Liver (tissue), 9 donors: ENCODE measurements around the gene WWC2. TPM values are rescaled to one million over a fixed set of nuclear protein-coding genes. Genes with fewer than 3 reads are reported as not detected.

Source experiments
- DNase-seq: peaks from one replicate; pipeline ENCODE4 v3.0.0-alpha.2; 2017; ENCODE audit warnings: low spot score
- H3K27ac ChIP-seq, 2 donors: one replicate each; pipeline ENCODE4 v1.7.0; 2013; ENCODE audit warnings: inconsistent platforms in 2 of 2, low read length in 2 of 2, control low read depth in 1 of 2, low read depth in 1 of 2, mild to moderate bottlenecking in 1 of 2
- H3K27me3 ChIP-seq, 4 donors: one replicate each; pipeline versions ENCODE4 v1.6.1 to v1.7.0; 2013; ENCODE audit warnings: low read length in 3 of 4, inconsistent platforms in 1 of 4, mild to moderate bottlenecking in 1 of 4, moderate library complexity in 1 of 4; ENCODE audit not compliant: control insufficient read depth in 4 of 4, insufficient read depth in 4 of 4
- H3K36me3 ChIP-seq, 4 donors: one replicate each; pipeline versions ENCODE4 v1.6.1 to v1.7.0; 2013; ENCODE audit warnings: low read length in 3 of 4, mild to moderate bottlenecking in 3 of 4, low read depth in 1 of 4, moderate library complexity in 1 of 4; ENCODE audit not compliant: control insufficient read depth in 4 of 4, insufficient read depth in 3 of 4
- H3K4me1 ChIP-seq, 4 donors: one replicate each; pipeline versions ENCODE4 v1.6.1 to v1.7.0; 2013; ENCODE audit warnings: low read length in 3 of 4, mild to moderate bottlenecking in 3 of 4, moderate library complexity in 1 of 4; ENCODE audit not compliant: control insufficient read depth in 4 of 4, insufficient read depth in 4 of 4
- H3K4me3 ChIP-seq, 3 donors: one replicate each; pipeline versions ENCODE4 v1.6.1 to v1.7.0; 2013; ENCODE audit warnings: low read length in 3 of 3, control low read depth in 1 of 3, low read depth in 1 of 3, mild to moderate bottlenecking in 1 of 3
- H3K9ac ChIP-seq, 2 donors: one replicate each; pipeline ENCODE4 v1.7.0; 2013; ENCODE audit warnings: low read length in 2 of 2, mild to moderate bottlenecking in 2 of 2, moderate library complexity in 2 of 2, control low read depth in 1 of 2, low read depth in 1 of 2
- H3K9me3 ChIP-seq, 4 donors: one replicate each; pipeline versions ENCODE4 v1.6.1 to v1.7.0; 2013; ENCODE audit warnings: low read length in 3 of 4; ENCODE audit not compliant: control insufficient read depth in 4 of 4
- CTCF ChIP-seq: fragments of 150-350 bp; IDR thresholded peaks from 2 replicates; pipeline ENCODE4 v1.5.1; 2017; ENCODE audit warnings: improper control_type of control experiment, low read depth, low read length; ENCODE audit not compliant: missing input control
- GABPA ChIP-seq, 2 donors: IDR thresholded peaks in 1 of 2; conservative IDR thresholded peaks in 1 of 2; 2 replicates each; pipeline ENCODE4 v1.6.1; 2016; ENCODE audit warnings: antibody characterized with exemption in 2 of 2, mild to moderate bottlenecking in 1 of 2, moderate library complexity in 1 of 2
- HNF4G ChIP-seq: IDR thresholded peaks from 2 replicates; pipeline ENCODE4 v1.6.1; 2016; ENCODE audit warnings: antibody characterized with exemption
- MAX ChIP-seq: IDR thresholded peaks from 2 replicates; pipeline ENCODE4 v1.6.1; 2016; ENCODE audit warnings: antibody characterized with exemption
- NR2F2 ChIP-seq: IDR thresholded peaks from 2 replicates; pipeline ENCODE4 v1.6.1; 2016; ENCODE audit warnings: antibody characterized with exemption
- RAD21 ChIP-seq, 2 donors: IDR thresholded peaks; 2 replicates each; pipeline ENCODE4 v1.6.1; 2016; ENCODE audit warnings: antibody characterized with exemption in 2 of 2, mild to moderate bottlenecking in 2 of 2
- REST ChIP-seq: IDR thresholded peaks from 2 replicates; pipeline ENCODE4 v1.6.1; 2016; ENCODE audit warnings: antibody characterized with exemption, mild to moderate bottlenecking
- RXRA ChIP-seq, 2 donors: IDR thresholded peaks; 2 replicates each; pipeline ENCODE4 v1.6.1; 2017 to 2018; ENCODE audit warnings: antibody characterized with exemption in 2 of 2, mild to moderate bottlenecking in 1 of 2
- TAF1 ChIP-seq: conservative IDR thresholded peaks from 2 replicates; pipeline ENCODE4 v1.6.1; 2016; ENCODE audit warnings: antibody characterized with exemption, mild to moderate bottlenecking
- WGBS: extraction: QIAGEN DNeasy Blood & Tissue Kit; methylation state at CpG from one replicate; pipeline ENCODE4 v1.1.7; 2013; 5-methylcytosine and 5-hydroxymethylcytosine counted together
- polyA plus RNA-seq, 2 donors: library from polyadenylated mRNA; stranded (reverse) in 1 of 2; unstranded in 1 of 2; fragments of 200-250 nt in 1 of 2; fragments of >200 nt in 1 of 2; fragmentation: Nextera tagmentation in 1 of 2; extraction: Ambion mirVana in 1 of 2; gene quantifications; one replicate each; pipeline versions ENCODE4 v1.2.1 to v1.2.3, GENCODE V29; 2013 to 2015
- total RNA-seq, 2 donors: library from RNA; depleted of rRNA; stranded (reverse); fragments of >200 nt; gene quantifications; one replicate each; pipeline ENCODE4 v1.2.3, GENCODE V29; 2014
- donor health status: healthy.
- donor health status: healthy.
- donor health status: healthy.
- donor health status: healthy.
- donor health status: healthy.

WWC2 gene
- total and polyA plus RNA-seq, 4 donors, result 8.6 to 60.1 (median 13.3) TPM

GRCh38 chr4:183139972-183140570 lies 41.0 kb downstream of the WWC2 start:
- no peak overlapping the region for H3K9ac ChIP-seq
- 95% methylated on average over 9 of the region's 9 CpGs for WGBS

GRCh38 chr4:183140911-183141320 lies 41.9 kb downstream of the WWC2 start:
- TF ChIP-seq CTCF, result no peak
- no peak for TF ChIP-seq RXRA (IDR thresholded peaks at IDR 0.05)
- no peak for TF ChIP-seq REST
- Histone ChIP-seq H3K36me3 (no peaks in the 10 kb centered on the region), H3K9ac (no peak overlapping the region), H3K4me1 (peaks cover 8 to 27% (median 15%) of the 10 kb centered on the region in 4 donors), H3K9me3 (no peaks in the 10 kb centered on the region), H3K4me3 (no peak overlapping the region), H3K27ac (no peak overlapping the region), H3K27me3 (no peaks in the 10 kb centered on the region)
- no peak for DNase-seq
- 72% methylated on average over 2 of the region's 2 CpGs for WGBS

More at GRCh38 chr4:183139972-183140570, 41.0 kb downstream of the WWC2 start:
- Histone ChIP-seq H3K27ac (no peak overlapping the region), H3K27me3 (no peaks in the 10 kb centered on the region), H3K4me1 (peaks cover 6 to 20% (median 15%) of the 10 kb centered on the region in 4 donors), H3K36me3 (no peaks in the 10 kb centered on the region), H3K4me3 (no peak overlapping the region), H3K9me3 (no peaks in the 10 kb centered on the region)
- TF ChIP-seq CTCF (no peak), MAX (no peak), HNF4G (no peak), TAF1 (no peak), GABPA (IDR thresholded peaks at IDR 0.05 in 1 of 2, conservative IDR thresholded peaks at IDR 0.05 in 1 of 2) (no peak)
- DNase-seq, result no peak

- H3K9ac ChIP-seq, result no peak overlapping the region
- 64% methylated on average over 1 of the region's 1 CpG for WGBS
- peaks cover 10 to 28% (median 15%) of the 10 kb centered on the region in 4 donors for H3K4me1 ChIP-seq
- no peak overlapping the region for H3K4me3 ChIP-seq
- H3K9me3 ChIP-seq, result no peaks in the 10 kb centered on the region
- peak; percentile 30 to 51 for TF ChIP-seq RAD21 (IDR thresholded peaks at IDR 0.05)
- no peak for TF ChIP-seq NR2F2
- TF ChIP-seq CTCF, result no peak
- no peaks in the 10 kb centered on the region for H3K36me3 ChIP-seq
- DNase-seq, result no peak
- no peak overlapping the region for H3K27ac ChIP-seq
- H3K27me3 ChIP-seq, result no peaks in the 10 kb centered on the region
Observed at GRCh38 chr4:183141997-183142396, 42.9 kb downstream of the WWC2 start.
